SK-N-SH treated with all-trans-retinoic acid at 6 μM for 48 hours (cell line): ENCODE data around the gene GRIA4.

ENCODE experiments used
- ATAC-seq: fragments of 200-7000 bp; cut with Tn5 transposase; 3 replicates; pipeline ENCODE4 v1.9.1; 2020; ENCODE audit warnings: mild to moderate bottlenecking, moderate library complexity
- ARNTL ChIP-seq: fragments of 450-650 bp; formaldehyde crosslinking; IDR thresholded peaks from 2 replicates; pipeline ENCODE4 v1.5.0; 2020; ENCODE audit warnings: low read depth, mild to moderate bottlenecking, moderate library complexity, borderline replicate concordance
- BACH2 ChIP-seq: fragments of 250-450 bp; sonication (Bioruptor Pico); IDR thresholded peaks from 2 replicates; pipeline ENCODE4 v1.9.0; 2021; ENCODE audit warnings: mild to moderate bottlenecking, borderline replicate concordance
- CREB5 ChIP-seq: fragments of 250-450 bp; sonication (Bioruptor Pico); IDR thresholded peaks from 2 replicates; pipeline ENCODE4 v1.5.1; 2020; ENCODE audit warnings: low read depth, mild to moderate bottlenecking, moderate library complexity
- CSDC2 ChIP-seq: fragments of 250-450 bp; sonication (Bioruptor Pico); IDR thresholded peaks from 2 replicates; pipeline ENCODE4 v1.5.0; 2020; ENCODE audit warnings: mild to moderate bottlenecking, moderate library complexity
- ESRRG ChIP-seq: fragments of 250-450 bp; sonication (Bioruptor Pico); IDR thresholded peaks from 2 replicates; pipeline ENCODE4 v1.6.1; 2021; ENCODE audit warnings: mild to moderate bottlenecking
- GLIS3 ChIP-seq: fragments of 250-450 bp; sonication (Bioruptor Pico); IDR thresholded peaks from 2 replicates; pipeline ENCODE4 v1.5.0; 2020; ENCODE audit warnings: mild to moderate bottlenecking, moderate library complexity
- ISL1 ChIP-seq: fragments of 250-450 bp; sonication (Bioruptor Pico); IDR thresholded peaks from 2 replicates; pipeline ENCODE4 v2.1.2; 2022; ENCODE audit warnings: mild to moderate bottlenecking, moderate library complexity
- PATZ1 ChIP-seq: fragments of 250-450 bp; sonication (Bioruptor Pico); IDR thresholded peaks from 2 replicates; pipeline ENCODE4 v1.8.0; 2020; ENCODE audit warnings: mild to moderate bottlenecking, moderate library complexity, borderline replicate concordance
- POU6F1 ChIP-seq: fragments of 250-450 bp; sonication (Bioruptor Pico); IDR thresholded peaks from 2 replicates; pipeline ENCODE4 v1.8.0; 2021; ENCODE audit warnings: low read depth, mild to moderate bottlenecking, moderate library complexity, borderline replicate concordance
- PPARA ChIP-seq: fragments of 250-450 bp; sonication (Bioruptor Pico); IDR thresholded peaks from 2 replicates; pipeline ENCODE4 v1.5.0; 2020; ENCODE audit warnings: mild to moderate bottlenecking, borderline replicate concordance
- RARB ChIP-seq: fragments of 250-450 bp; sonication (Bioruptor Pico); IDR thresholded peaks from 2 replicates; pipeline ENCODE4 v1.8.0; 2021; ENCODE audit warnings: mild to moderate bottlenecking, moderate library complexity
- SNAI2 ChIP-seq: fragments of 250-450 bp; sonication (Bioruptor Pico); IDR thresholded peaks from 2 replicates; pipeline ENCODE4 v1.5.0; 2020; ENCODE audit warnings: mild to moderate bottlenecking, moderate library complexity
- TCF4 ChIP-seq: fragments of 250-450 bp; sonication (Bioruptor Pico); IDR thresholded peaks from 2 replicates; pipeline ENCODE4 v1.8.0; 2021; ENCODE audit warnings: mild to moderate bottlenecking, moderate library complexity, borderline replicate concordance
- TOX ChIP-seq: fragments of 250-450 bp; sonication (Bioruptor Pico); IDR thresholded peaks from 2 replicates; pipeline ENCODE4 v1.8.0; 2021; ENCODE audit warnings: mild to moderate bottlenecking, moderate library complexity, borderline replicate concordance
- ZC3H10 ChIP-seq: fragments of 250-450 bp; sonication (Bioruptor Pico); IDR thresholded peaks from 2 replicates; pipeline ENCODE4 v1.5.1; 2021; ENCODE audit warnings: mild to moderate bottlenecking, moderate library complexity
- ZFP3 ChIP-seq: fragments of 250-450 bp; sonication (Bioruptor Pico); IDR thresholded peaks from 2 replicates; pipeline ENCODE4 v1.5.0; 2020; ENCODE audit warnings: mild to moderate bottlenecking, moderate library complexity
- ZFP30 ChIP-seq: fragments of 450-650 bp; formaldehyde crosslinking; IDR thresholded peaks from 2 replicates; pipeline ENCODE4 v1.5.0; 2022; ENCODE audit warnings: mild to moderate bottlenecking, moderate library complexity
- ZNF565 ChIP-seq: fragments of 450-650 bp; formaldehyde crosslinking; conservative IDR thresholded peaks from 2 replicates; pipeline ENCODE4 v1.5.0; 2020; ENCODE audit warnings: low read depth, mild to moderate bottlenecking, moderate library complexity
- ZNF70 ChIP-seq: fragments of 450-650 bp; formaldehyde crosslinking; IDR thresholded peaks from 2 replicates; pipeline ENCODE4 v1.5.0; 2020; ENCODE audit warnings: mild to moderate bottlenecking, moderate library complexity
- ZNF8 ChIP-seq: fragments of 450-650 bp; formaldehyde crosslinking; IDR thresholded peaks from 2 replicates; pipeline ENCODE4 v1.5.0; 2020; ENCODE audit warnings: mild to moderate bottlenecking, moderate library complexity
- TF ChIP-seq, protein P1 (sequence below): fragments of 250-450 bp; sonication (Bioruptor Pico); IDR thresholded peaks from 2 replicates; pipeline ENCODE4 v1.5.1; 2021; ENCODE audit warnings: mild to moderate bottlenecking, moderate library complexity
- TF ChIP-seq, protein P2 (sequence below): fragments of 250-450 bp; sonication (Bioruptor Pico); IDR thresholded peaks from 2 replicates; pipeline ENCODE4 v1.5.0; 2020; ENCODE audit warnings: mild to moderate bottlenecking, moderate library complexity

The GRIA4 gene

GRCh38 chr11:105918600-105918999 lies 308.7 kb downstream of the GRIA4 start:
- TF ChIP-seq ISL1 (CRISPR knock-in tag) (no peak), ZNF8 (no peak), CSDC2 (no peak), ZFP3 (CRISPR knock-in tag) (no peak), ZC3H10 (CRISPR knock-in tag) (no peak), ESRRG (CRISPR knock-in tag) (no peak), TOX (CRISPR knock-in tag) (no peak), PPARA (CRISPR knock-in tag) (no peak), SNAI2 (CRISPR knock-in tag) (no peak)
- TF ChIP-seq, protein P1, sequence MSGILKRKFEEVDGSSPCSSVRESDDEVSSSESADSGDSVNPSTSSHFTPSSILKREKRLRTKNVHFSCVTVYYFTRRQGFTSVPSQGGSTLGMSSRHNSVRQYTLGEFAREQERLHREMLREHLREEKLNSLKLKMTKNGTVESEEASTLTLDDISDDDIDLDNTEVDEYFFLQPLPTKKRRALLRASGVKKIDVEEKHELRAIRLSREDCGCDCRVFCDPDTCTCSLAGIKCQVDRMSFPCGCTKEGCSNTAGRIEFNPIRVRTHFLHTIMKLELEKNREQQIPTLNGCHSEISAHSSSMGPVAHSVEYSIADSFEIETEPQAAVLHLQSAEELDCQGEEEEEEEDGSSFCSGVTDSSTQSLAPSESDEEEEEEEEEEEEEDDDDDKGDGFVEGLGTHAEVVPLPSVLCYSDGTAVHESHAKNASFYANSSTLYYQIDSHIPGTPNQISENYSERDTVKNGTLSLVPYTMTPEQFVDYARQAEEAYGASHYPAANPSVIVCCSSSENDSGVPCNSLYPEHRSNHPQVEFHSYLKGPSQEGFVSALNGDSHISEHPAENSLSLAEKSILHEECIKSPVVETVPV (CRISPR knock-in tag): no peak
- TF ChIP-seq, protein P2, sequence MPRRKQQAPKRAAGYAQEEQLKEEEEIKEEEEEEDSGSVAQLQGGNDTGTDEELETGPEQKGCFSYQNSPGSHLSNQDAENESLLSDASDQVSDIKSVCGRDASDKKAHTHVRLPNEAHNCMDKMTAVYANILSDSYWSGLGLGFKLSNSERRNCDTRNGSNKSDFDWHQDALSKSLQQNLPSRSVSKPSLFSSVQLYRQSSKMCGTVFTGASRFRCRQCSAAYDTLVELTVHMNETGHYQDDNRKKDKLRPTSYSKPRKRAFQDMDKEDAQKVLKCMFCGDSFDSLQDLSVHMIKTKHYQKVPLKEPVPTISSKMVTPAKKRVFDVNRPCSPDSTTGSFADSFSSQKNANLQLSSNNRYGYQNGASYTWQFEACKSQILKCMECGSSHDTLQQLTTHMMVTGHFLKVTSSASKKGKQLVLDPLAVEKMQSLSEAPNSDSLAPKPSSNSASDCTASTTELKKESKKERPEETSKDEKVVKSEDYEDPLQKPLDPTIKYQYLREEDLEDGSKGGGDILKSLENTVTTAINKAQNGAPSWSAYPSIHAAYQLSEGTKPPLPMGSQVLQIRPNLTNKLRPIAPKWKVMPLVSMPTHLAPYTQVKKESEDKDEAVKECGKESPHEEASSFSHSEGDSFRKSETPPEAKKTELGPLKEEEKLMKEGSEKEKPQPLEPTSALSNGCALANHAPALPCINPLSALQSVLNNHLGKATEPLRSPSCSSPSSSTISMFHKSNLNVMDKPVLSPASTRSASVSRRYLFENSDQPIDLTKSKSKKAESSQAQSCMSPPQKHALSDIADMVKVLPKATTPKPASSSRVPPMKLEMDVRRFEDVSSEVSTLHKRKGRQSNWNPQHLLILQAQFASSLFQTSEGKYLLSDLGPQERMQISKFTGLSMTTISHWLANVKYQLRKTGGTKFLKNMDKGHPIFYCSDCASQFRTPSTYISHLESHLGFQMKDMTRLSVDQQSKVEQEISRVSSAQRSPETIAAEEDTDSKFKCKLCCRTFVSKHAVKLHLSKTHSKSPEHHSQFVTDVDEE (CRISPR knock-in tag): no peak
- no peak for ATAC-seq

GRCh38 chr11:105923252-105923651 lies 313.4 kb downstream of the GRIA4 start:
- TF ChIP-seq ZNF70 (CRISPR knock-in tag) (no peak), GLIS3 (CRISPR knock-in tag) (no peak), CREB5 (CRISPR knock-in tag) (no peak), PATZ1 (no peak), TCF4 (CRISPR knock-in tag) (no peak), BACH2 (CRISPR knock-in tag) (no peak), ZNF565 (CRISPR knock-in tag) (no peak), ZNF8 (no peak), ESRRG (CRISPR knock-in tag) (no peak), RARB (no peak), ZFP30 (CRISPR knock-in tag) (no peak), TOX (CRISPR knock-in tag) (no peak), ISL1 (CRISPR knock-in tag) (no peak), ARNTL (CRISPR knock-in tag) (no peak), POU6F1 (CRISPR knock-in tag) (no peak)
- TF ChIP-seq, protein P2 (CRISPR knock-in tag): no peak
- ATAC-seq: no peak
